Activated CD8-positive, alpha-beta memory T cell treated with anti-CD3 and anti-CD28 coated beads for 4 hours (primary cell): ENCODE data around the gene BAZ1B.
"Not testable (repeated sequence)": the region's sequence is repeated elsewhere in the genome, so short reads cannot be mapped to it uniquely, and the experiment has no call there.

Experiments
- DNase-seq, 2 donors: peaks; one replicate each; pipeline ENCODE4 v3.0.0-alpha.2; 2020; ENCODE audit warnings: low read depth in 2 of 2

BAZ1B gene

GRCh38 chr7:73544678-73545077, 22.6 kb upstream of the BAZ1B start:
- DNase-seq = no peak

DNA sequence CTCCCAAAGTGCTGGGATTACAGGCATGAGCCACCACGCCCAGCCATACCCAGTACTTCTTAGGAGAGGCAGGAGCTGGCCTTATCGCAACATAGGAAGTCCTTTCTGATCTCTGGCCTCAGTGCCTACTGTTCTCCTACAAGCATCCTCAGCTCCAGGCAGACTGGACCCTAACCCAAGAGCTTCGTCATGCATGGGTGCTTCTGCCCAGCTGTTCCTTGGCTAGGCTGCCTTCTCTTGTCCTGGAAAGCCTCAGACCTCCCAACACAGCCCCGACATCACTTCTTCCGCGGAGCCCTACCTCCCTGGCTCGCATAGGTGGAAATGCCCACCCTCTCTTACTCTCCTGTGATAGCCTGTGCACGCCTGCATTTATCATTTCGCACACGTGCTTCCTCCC, 19.6 kb upstream of the BAZ1B start:
- DNase-seq = no peak

GRCh38 chr7:73539709-73540108, 17.6 kb upstream of the BAZ1B start:
- no peak for DNase-seq

DNA sequence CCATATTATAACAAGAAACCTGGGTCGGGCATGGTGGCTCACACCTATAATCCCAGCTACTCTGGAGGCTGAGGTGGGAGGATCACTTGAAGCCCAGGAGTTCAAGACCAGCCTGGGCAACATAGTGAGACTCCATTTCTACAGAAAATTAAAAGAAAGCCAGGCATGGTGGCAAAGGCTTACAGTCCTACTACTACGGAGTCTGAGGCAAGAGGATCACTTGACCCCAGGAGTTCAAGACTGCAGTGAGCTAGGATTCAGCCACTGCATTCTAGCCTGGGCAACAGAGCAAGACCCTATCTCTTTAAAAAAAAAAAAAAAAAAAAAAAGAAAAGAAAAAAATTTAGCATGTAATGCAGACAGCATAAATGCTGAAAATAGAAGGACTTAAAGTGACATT, 16.4 kb upstream of the BAZ1B start:
- not testable (repeated sequence) for DNase-seq

DNA sequence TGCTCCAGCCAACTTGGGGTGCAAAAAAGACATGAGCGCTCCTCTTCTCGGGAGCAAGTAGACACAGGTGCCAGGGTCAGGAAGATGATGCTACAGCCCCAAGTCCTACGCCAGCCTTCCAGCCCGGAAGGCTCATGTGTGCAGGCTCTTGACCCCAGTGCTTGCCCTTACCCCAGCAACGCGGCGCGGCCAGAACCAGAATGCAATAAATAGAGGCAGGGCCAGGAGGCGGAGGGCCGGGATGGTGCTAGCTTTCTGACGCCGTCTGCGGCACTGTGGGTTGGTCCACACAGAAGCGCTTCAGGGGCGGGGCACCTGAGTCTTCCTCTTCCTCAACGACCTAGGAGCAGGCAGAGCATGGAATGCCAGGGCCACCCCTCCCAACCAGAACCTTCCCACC, 15.0 kb upstream of the BAZ1B start:
- DNase-seq = no peak

DNA sequence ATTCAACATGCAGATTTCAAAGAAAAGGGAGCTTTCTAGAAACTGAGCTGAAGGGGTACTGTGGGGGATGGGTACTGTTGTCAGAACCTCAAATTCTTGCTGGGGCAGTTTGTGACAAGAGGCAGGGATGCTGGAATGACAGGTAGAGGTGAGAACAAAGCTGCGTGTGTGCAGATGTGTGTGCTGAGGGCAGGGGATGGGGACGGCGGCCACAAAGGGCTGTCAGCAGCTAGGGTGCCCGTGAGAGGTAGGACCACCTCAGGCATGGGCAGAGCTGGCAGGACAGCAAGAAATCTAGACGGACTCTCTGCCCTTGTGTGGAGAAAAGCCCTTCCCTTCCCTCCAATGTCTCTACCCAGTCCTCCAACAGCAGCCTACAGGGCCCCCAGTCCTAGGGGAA, 14.4 kb upstream of the BAZ1B start:
- no peak for DNase-seq

DNA sequence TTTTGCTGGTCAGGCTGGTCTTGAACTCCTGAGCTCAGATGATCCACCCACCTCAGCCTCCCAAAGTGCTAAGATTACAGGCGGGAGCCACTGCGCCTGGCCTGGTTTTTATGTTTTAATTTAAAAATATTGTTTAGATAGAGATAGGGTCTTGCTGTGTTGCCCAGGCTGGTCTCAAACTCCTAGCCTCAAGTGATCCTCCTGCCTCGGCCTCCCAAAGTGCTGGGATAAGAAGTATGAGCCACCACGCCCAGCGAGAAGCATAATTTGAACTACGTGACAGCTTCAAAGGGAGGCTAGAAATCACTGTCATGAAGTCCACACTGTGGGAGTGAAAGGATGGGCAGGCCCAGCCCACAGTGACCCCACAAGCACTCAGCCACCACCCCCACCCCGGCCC, 13.8 kb upstream of the BAZ1B start:
- DNase-seq = not testable (repeated sequence)

GRCh38 chr7:73533742-73534141, 11.6 kb upstream of the BAZ1B start:
- no peak for DNase-seq

GRCh38 chr7:73532224-73532623, 10.1 kb upstream of the BAZ1B start:
- no peak for DNase-seq

GRCh38 chr7:73530800-73531199, 8.7 kb upstream of the BAZ1B start:
- DNase-seq = no peak

- DNase-seq = no peak
Measured at GRCh38 chr7:73526896-73527821, 5.1 kb upstream of the BAZ1B start.

- DNase-seq = not testable (repeated sequence)
Measured at GRCh38 chr7:73526158-73526494, 4.0 kb upstream of the BAZ1B start.

GRCh38 chr7:73521636-73522104, 423 bp downstream of the BAZ1B start:
- DNase-seq = no peak

DNA sequence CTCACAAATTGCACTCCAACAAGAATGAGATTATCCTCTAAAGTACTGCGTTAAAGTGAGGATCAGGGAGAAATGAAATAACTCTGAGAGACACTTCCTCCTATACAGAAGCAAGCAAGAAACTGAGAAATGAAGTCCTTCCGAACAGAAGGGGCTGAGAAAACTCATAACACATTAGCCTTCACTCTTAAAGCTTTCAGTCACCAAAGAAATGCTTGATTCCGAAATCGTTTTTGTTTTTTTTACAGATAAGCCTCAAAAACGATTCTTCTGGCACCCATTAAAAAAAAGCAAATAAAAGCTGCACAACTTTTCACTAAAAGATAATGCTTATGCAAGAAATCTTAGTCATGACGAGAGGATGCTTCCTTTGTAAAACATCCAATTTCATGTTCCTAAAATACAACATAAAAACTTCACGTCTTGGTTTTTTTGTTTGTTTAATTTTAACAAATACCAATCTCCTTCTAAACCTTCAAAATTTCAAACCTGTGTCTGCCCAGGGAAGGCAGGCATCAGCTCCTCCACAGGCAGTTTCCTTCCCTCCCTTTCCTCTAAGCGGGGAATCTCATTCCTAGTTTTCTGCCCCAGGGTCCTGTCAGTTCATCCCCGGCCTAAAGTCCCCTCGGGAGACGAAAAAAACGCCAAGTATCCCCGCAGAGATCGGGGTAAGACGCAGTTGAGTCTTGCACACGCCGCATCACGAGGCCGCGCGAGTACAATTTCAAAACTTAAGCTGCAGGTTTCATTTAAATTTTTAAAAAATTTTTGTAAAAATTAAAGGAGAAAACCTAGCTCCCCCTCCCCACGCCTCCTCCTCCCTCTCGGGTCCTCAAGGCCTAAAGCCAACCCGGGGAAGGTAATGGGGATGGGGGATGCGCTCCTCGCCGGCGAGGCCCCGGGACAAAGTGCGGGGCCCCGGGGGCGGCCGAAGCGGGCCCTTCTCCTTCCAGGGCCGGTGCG, 1.1 kb downstream of the BAZ1B start:
- no peak for DNase-seq

DNA sequence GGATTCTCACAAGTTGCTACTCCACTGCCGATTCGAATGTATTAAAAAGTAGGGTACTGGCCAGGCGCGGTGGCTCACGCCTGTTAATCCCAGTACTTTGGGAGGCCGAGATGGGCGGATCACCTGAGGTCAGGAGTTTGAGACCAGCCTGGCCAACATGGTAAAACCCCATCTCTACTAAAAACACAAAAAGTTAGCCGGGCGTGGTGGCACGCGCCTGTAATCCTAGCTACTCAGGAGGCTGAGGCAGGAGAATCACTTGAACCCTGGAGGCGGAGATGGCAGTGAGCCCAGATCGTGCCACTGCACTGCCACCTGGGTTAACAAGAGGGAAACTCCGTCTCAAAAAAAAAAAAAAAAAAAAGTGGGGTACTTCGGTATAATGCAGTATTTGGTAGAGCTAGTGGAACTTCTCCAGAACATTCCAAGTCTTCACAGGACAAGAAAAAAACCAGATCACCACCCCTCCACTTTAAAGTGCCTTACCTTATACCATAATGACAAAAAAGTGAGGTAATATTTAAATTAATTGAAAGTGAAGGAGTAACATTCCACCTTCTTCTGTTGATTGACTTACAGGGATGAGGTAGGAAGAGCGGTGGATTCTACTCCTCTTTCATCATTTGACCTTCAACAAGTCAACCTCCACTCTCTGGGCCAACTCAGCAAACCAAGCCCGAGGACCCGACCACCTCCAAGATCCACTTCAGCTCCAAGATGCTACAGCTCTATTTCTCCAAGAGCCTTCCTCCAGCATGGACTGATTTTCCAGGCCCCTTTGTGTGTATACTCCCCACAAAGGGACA, 2.0 kb downstream of the BAZ1B start:
- no peak for DNase-seq

- DNase-seq = no peak
Measured at GRCh38 chr7:73518470-73518869, 3.6 kb downstream of the BAZ1B start.

DNA sequence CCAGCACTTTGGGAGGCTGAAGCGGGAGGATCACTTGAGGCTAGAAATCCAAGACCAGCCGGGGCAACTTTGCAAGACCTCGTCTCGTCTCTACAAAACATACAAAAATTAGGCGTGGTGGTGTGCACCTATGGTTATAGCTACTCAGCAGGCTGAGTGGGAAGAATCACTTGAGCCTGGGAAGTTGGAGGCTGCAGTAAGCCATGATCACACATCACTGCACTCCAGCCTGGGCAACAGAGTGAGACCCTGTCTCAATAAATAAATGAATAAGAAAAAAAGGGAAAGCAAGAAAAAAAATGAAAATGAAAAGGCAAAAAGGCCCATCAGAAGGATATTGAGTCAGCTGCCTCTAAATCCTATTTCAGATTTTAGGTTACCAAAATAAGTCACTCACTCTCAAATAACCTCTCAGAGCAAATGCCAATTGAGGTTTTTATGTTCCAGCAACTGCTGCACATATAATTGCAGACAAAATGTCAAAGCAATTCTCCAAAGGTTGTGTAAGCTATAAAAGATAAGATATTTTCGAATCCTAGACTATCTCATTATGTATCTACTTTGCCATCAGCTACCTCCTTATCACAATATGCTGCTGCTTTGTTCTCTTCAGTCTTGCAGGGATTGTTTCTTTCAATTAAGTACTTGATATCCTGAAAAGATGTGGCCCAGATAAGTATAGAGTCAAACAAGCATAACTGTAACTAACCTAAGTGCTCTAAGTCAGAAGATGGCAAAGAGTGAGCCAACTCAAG, 4.7 kb downstream of the BAZ1B start:
- no peak for DNase-seq

DNA sequence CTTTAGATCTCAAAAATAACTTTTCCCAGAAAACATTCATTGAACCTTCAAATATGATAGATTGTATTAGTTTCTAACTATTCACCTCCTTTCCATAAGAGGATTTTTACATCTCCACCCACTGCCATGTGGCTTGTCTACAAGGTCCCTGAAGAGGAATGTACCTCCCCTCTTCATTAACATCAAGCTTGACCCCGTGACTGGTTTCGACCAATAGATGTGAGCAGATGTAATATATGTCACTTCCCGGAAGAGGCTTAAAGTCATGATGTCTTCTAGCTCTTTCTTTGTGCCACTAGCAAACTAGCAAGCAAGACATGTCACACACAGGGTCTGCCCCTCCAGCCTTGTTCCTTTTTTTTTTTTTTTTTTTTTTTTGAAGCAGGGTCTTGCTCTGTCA, 6.9 kb downstream of the BAZ1B start:
- no peak for DNase-seq

DNA sequence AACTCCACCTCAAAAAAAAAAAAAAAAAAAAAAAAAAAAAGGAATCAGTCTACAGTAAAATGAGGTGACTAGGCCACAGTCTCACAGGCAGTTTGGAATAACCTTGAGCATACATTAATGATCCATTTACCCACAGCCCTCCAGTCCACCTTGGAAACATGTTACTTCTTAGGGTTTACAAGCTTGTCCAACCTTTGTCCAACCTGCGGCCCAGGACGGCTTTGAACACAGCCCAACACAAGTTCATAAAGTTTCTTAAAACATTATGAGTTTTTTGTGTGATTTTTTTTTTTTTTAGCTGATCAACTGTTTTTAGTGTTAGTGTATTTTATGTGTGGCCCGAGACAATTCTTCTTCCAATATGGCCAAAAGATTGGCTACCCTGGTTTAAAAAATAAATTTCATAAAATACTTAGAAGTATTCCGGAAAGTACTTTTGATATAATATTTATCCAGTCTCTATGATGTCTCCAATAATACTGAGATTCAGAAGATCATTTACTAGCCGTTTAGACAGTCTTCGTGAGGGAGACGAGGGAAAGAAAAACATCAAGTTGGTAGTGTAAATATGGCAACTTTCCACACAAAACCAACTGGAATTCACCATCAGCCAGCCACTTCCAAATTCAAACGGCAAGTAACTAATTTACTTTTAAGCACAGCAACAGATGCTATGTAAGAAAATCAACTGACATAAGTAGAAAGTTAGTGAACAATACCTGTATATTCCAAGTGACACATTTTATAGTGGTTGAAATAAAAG, 9.9 kb downstream of the BAZ1B start:
- DNase-seq = no peak

GRCh38 chr7:73509463-73509862, 12.6 kb downstream of the BAZ1B start:
- no peak for DNase-seq
